PC-9 (cell line): ENCODE results near the gene COL4A4. TPM values are rescaled to one million over a fixed set of nuclear protein-coding genes. Genes with fewer than 3 reads are reported as not detected.

Experiments
- BruUV-seq: library from RNA; stranded (reverse); fragments of 400-500 nt; replicated peaks from 2 replicates; lab custom pipeline; 2021; lab: Mats Ljungman, UMichigan
- CTCF ChIA-PET: fragments of 300-600 bp; sonication (Branson Sonifier 250); formaldehyde crosslinking; loops from one replicate; lab custom pipeline; 2022; ENCODE audit warnings: antibody characterized with exemption; lab: Charles Lee
- POLR2A ChIA-PET: fragments of 300-600 bp; sonication (Branson Sonifier 250); formaldehyde crosslinking; loops from one replicate; lab custom pipeline; 2022; ENCODE audit warnings: antibody characterized with exemption; ENCODE audit not compliant: unreplicated experiment; lab: Charles Lee
- DNase-seq, 2 experiments: peaks; one replicate each; pipeline versions ENCODE4 v3.0.0 to v3.0.0-alpha.2; 2015 to 2022; ENCODE audit warnings: mixed read lengths in 1 of 2
- H2AFZ ChIP-seq: fragments of 200-600 bp; sonication (generic); 2 replicates; pipeline ENCODE4 v1.8.1; 2017; ENCODE audit warnings: antibody characterized with exemption
- H3F3A ChIP-seq: fragments of 200-600 bp; sonication (generic); 2 replicates; pipeline ENCODE4 v1.8.1; 2017; ENCODE audit warnings: antibody characterized with exemption, mild to moderate bottlenecking, low read depth; ENCODE audit not compliant: insufficient read depth
- H3K27ac ChIP-seq: fragments of 200-600 bp; sonication (generic); 2 replicates; pipeline ENCODE4 v1.6.1; 2016; ENCODE audit warnings: mixed run types
- H3K27me3 ChIP-seq: fragments of 200-600 bp; sonication (generic); 2 replicates; pipeline ENCODE4 v1.6.1; 2016; ENCODE audit warnings: low read depth, mixed run types; ENCODE audit not compliant: insufficient read depth
- H3K36me3 ChIP-seq: fragments of 200-600 bp; sonication (generic); 2 replicates; pipeline ENCODE4 v1.6.1; 2016; ENCODE audit warnings: low read depth, mixed run types
- H3K4me1 ChIP-seq: fragments of 200-600 bp; sonication (generic); replicated peaks from 2 replicates; pipeline ENCODE4 v1.6.1; 2016; ENCODE audit warnings: mixed run types; ENCODE audit not compliant: insufficient read depth
- H3K4me2 ChIP-seq: fragments of 200-600 bp; sonication (generic); 2 replicates; pipeline ENCODE4 v1.6.1; 2017; ENCODE audit warnings: mixed run types
- H3K4me3 ChIP-seq: fragments of 200-600 bp; sonication (generic); 2 replicates; pipeline ENCODE4 v1.6.1; 2016; ENCODE audit warnings: mixed run types
- H3K79me2 ChIP-seq: fragments of 200-600 bp; sonication (generic); 2 replicates; pipeline ENCODE4 v1.6.1; 2017; ENCODE audit warnings: low read depth, mixed run types
- H3K9me2 ChIP-seq: fragments of 200-600 bp; sonication (generic); 2 replicates; pipeline ENCODE4 v1.8.1; 2017; ENCODE audit warnings: mild to moderate bottlenecking; ENCODE audit not compliant: insufficient read depth
- H3K9me3 ChIP-seq: fragments of 200-600 bp; sonication (generic); 2 replicates; pipeline ENCODE4 v1.8.1; 2016; ENCODE audit warnings: low read depth; ENCODE audit not compliant: insufficient read depth
- H4K20me1 ChIP-seq: fragments of 200-600 bp; sonication (generic); 2 replicates; pipeline ENCODE4 v1.8.1; 2017; ENCODE audit not compliant: insufficient read depth
- EZH2 ChIP-seq: fragments of 200-600 bp; sonication (generic); IDR thresholded peaks from 2 replicates; pipeline ENCODE4 v1.8.0; 2017; ENCODE audit warnings: antibody characterized with exemption, low read depth
- intact Hi-C: fragments of 100-400 bp; cut with micrococcal nuclease; formaldehyde crosslinking; loops from one replicate; pipeline ENCODE4 v1.10.0; 2022; ENCODE audit not compliant: unreplicated experiment
- total RNA-seq: library from RNA; stranded (reverse); gene quantifications from 2 replicates; pipeline ENCODE4 v1.2.3, GENCODE V29; 2021
- TF ChIP-seq, protein P1 (sequence below): fragments of 200-600 bp; sonication (generic); conservative IDR thresholded peaks from 2 replicates; pipeline ENCODE4 v1.6.1; 2017; ENCODE audit warnings: mixed run types, antibody characterized with exemption, mild to moderate bottlenecking, moderate library complexity

Gene COL4A4
- total RNA-seq, 1 experiment from 2014 or later = 5.6 TPM

DNA sequence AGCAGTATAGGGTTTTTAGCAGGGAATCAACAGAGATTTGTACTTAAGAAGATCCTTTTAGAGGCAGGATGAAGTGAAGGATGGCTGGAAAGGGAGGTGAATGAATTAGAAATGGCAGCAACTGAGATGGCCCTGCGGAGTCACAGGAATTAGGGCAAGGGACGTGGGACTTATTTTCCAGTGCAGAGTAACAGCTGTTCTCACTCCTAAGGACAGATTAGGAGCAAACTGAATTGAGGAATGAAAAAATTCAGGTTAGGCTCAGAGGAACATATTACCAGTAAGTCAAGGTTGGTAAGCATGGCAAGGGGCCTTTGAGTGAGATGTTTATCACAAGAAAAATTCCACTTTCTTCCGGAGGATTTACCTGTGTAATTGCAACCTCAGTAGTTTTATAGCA lies 34.9 kb upstream of the COL4A4 start:
- H3K9me3 ChIP-seq = no peaks in the 10 kb centered on the region
- H2AFZ ChIP-seq = no peak overlapping the region
- TF ChIP-seq, protein P1, sequence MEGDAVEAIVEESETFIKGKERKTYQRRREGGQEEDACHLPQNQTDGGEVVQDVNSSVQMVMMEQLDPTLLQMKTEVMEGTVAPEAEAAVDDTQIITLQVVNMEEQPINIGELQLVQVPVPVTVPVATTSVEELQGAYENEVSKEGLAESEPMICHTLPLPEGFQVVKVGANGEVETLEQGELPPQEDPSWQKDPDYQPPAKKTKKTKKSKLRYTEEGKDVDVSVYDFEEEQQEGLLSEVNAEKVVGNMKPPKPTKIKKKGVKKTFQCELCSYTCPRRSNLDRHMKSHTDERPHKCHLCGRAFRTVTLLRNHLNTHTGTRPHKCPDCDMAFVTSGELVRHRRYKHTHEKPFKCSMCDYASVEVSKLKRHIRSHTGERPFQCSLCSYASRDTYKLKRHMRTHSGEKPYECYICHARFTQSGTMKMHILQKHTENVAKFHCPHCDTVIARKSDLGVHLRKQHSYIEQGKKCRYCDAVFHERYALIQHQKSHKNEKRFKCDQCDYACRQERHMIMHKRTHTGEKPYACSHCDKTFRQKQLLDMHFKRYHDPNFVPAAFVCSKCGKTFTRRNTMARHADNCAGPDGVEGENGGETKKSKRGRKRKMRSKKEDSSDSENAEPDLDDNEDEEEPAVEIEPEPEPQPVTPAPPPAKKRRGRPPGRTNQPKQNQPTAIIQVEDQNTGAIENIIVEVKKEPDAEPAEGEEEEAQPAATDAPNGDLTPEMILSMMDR = no peak
- no peak for TF ChIP-seq EZH2
- ChIA-PET CTCF (no interaction called here), POLR2A (no interaction called here)
- no peak overlapping the region for H3K4me3 ChIP-seq
- H3K27ac ChIP-seq = no peak overlapping the region
- no peaks in the 10 kb centered on the region for H3K4me1 ChIP-seq
- no peaks in the 10 kb centered on the region for H3K79me2 ChIP-seq
- peaks cover 2% of the 10 kb centered on the region; the same call in 1 of the 2 replicates for H3F3A ChIP-seq
- intact Hi-C loops = no loop called here
- no peaks in the 10 kb centered on the region; the same call in 1 of the 2 replicates for H3K9me2 ChIP-seq
- no peaks in the 10 kb centered on the region for H3K27me3 ChIP-seq
- DNase-seq = no peak
- H3K36me3 ChIP-seq = no peaks in the 10 kb centered on the region
- no peak overlapping the region for H3K4me2 ChIP-seq
- BruUV-seq = no TSS peak
- no peaks in the 10 kb centered on the region for H4K20me1 ChIP-seq

DNA sequence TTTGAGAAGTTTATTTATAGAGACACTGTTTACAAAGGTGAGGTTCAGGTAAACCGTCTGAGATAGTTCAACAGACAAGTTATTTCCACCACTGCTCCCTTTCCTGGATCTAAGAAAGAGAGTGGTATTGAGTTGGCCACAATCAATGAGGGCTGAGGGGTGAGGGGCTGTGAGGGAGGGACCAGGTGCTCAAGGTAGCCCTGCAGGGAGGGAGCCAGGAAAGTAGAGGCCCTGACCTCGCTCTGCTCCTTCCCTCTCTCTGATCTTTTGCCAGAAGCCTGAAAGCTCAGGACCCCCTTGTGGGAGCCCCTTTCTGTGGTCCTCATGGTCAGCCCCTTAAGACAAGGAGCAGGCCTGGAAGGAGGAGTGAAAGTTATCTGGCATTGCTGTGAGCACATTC lies 30.2 kb upstream of the COL4A4 start:
- no peak overlapping the region for H3K4me3 ChIP-seq
- no peak overlapping the region for H3K4me2 ChIP-seq
- ChIA-PET POLR2A (no interaction called here), CTCF (no interaction called here)
- H3K27me3 ChIP-seq = no peaks in the 10 kb centered on the region
- H3K27ac ChIP-seq = no peak overlapping the region
- H2AFZ ChIP-seq = no peak overlapping the region
- DNase-seq = no peak
- no peaks in the 10 kb centered on the region; the same call in 1 of the 2 replicates for H3K4me1 ChIP-seq
- H3K36me3 ChIP-seq = no peaks in the 10 kb centered on the region
- intact Hi-C loops = no loop called here
- H3K79me2 ChIP-seq = no peaks in the 10 kb centered on the region
- H3K9me3 ChIP-seq = no peaks in the 10 kb centered on the region
- TF ChIP-seq, protein P1 = no peak
- no peak for TF ChIP-seq EZH2
- no peaks in the 10 kb centered on the region; the same call in 1 of the 2 replicates for H3K9me2 ChIP-seq
- BruUV-seq = no TSS peak
- H4K20me1 ChIP-seq = no peaks in the 10 kb centered on the region
- no peaks in the 10 kb centered on the region for H3F3A ChIP-seq

DNA sequence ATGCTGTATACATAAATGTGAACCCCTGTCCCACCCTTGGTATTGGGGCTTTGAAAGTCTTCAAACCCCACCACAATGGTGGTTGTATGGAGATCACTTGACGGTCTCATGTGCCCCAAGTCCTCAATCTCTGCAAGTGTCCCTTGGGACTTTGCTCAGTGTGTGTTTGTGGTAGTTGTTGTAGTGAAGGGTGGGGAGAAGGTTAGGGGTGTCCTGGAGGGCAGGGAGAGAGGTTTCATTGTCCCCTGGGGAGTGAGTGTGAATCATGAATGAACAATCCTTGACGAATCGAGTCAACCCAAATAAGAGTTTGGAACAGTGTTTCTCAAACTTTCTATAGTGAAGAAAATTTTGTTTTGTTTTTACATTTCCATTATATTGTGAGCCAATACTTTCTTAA lies 28.5 kb upstream of the COL4A4 start:
- no peaks in the 10 kb centered on the region for H3K79me2 ChIP-seq
- H3K4me1 ChIP-seq = no peaks in the 10 kb centered on the region; the same call in 1 of the 2 replicates
- no peaks in the 10 kb centered on the region for H3K36me3 ChIP-seq
- intact Hi-C loops = no loop called here
- H2AFZ ChIP-seq = no peak overlapping the region
- no TSS peak for BruUV-seq
- no peaks in the 10 kb centered on the region for H4K20me1 ChIP-seq
- ChIA-PET CTCF (no interaction called here), POLR2A (no interaction called here)
- DNase-seq = no peak
- no peak overlapping the region for H3K27ac ChIP-seq
- no peaks in the 10 kb centered on the region for H3K27me3 ChIP-seq
- no peaks in the 10 kb centered on the region for H3K9me3 ChIP-seq
- H3K4me2 ChIP-seq = no peak overlapping the region
- H3F3A ChIP-seq = no peaks in the 10 kb centered on the region
- H3K9me2 ChIP-seq = no peaks in the 10 kb centered on the region; the same call in 1 of the 2 replicates
- H3K4me3 ChIP-seq = no peak overlapping the region
- TF ChIP-seq, protein P1 = no peak
- no peak for TF ChIP-seq EZH2
